GM23248 (cell line): ENCODE data around the gene GPBAR1. TPM values are rescaled to one million over a fixed set of nuclear protein-coding genes. Genes with fewer than 3 reads are reported as not detected.
A peak's percentile ranks its signal among the peaks of the same experiment; 100 is the strongest.
"Not testable (repeated sequence)": the region's sequence is repeated elsewhere in the genome, so short reads cannot be mapped to it uniquely, and the experiment has no call there.

Experiments
- DNase-seq: peaks from one replicate; pipeline ENCODE4 v3.0.0-alpha.2; 2015
- H2AFZ ChIP-seq: fragments of 200-600 bp; sonication (generic); 2 replicates; pipeline ENCODE4 v1.6.1; 2016; ENCODE audit warnings: antibody characterized with exemption
- H3F3A ChIP-seq: fragments of 200-600 bp; sonication (generic); 2 replicates; pipeline ENCODE4 v1.6.1; 2016; ENCODE audit warnings: mild to moderate bottlenecking, antibody characterized with exemption, mixed run types; ENCODE audit not compliant: insufficient read depth
- H3K27ac ChIP-seq: fragments of 200-600 bp; sonication (generic); 2 replicates; pipeline ENCODE4 v1.5.1; 2016; ENCODE audit warnings: mild to moderate bottlenecking
- H3K27me3 ChIP-seq: fragments of 200-600 bp; sonication (generic); replicated peaks from 2 replicates; pipeline ENCODE4 v1.6.1; 2016; ENCODE audit warnings: mild to moderate bottlenecking; ENCODE audit not compliant: insufficient read depth
- H3K36me3 ChIP-seq: fragments of 200-600 bp; sonication (generic); 2 replicates; pipeline ENCODE4 v1.6.1; 2016; ENCODE audit warnings: low read depth, mild to moderate bottlenecking
- H3K4me1 ChIP-seq: fragments of 200-600 bp; sonication (generic); 2 replicates; pipeline ENCODE4 v1.6.1; 2016; ENCODE audit warnings: mild to moderate bottlenecking; ENCODE audit not compliant: insufficient read depth
- H3K4me2 ChIP-seq: fragments of 200-600 bp; sonication (generic); one replicate; pipeline ENCODE4 v1.6.1; 2016; ENCODE audit warnings: mild to moderate bottlenecking; ENCODE audit not compliant: unreplicated experiment
- H3K4me3 ChIP-seq: fragments of 200-600 bp; sonication (generic); 2 replicates; pipeline ENCODE4 v1.5.1; 2016; ENCODE audit warnings: mild to moderate bottlenecking
- H3K79me2 ChIP-seq: fragments of 200-600 bp; sonication (generic); 2 replicates; pipeline ENCODE4 v1.6.1; 2016; ENCODE audit warnings: mild to moderate bottlenecking; ENCODE audit not compliant: insufficient read depth
- H3K9ac ChIP-seq: fragments of 200-600 bp; sonication (generic); 2 replicates; pipeline ENCODE4 v1.6.1; 2016; ENCODE audit warnings: mild to moderate bottlenecking
- H3K9me2 ChIP-seq: fragments of 200-600 bp; sonication (generic); 2 replicates; pipeline ENCODE4 v1.6.1; 2016; ENCODE audit warnings: mixed run types, mild to moderate bottlenecking, moderate library complexity; ENCODE audit not compliant: insufficient read depth
- H3K9me3 ChIP-seq: fragments of 200-600 bp; sonication (generic); one replicate; pipeline ENCODE4 v1.6.1; 2017; ENCODE audit warnings: low read depth
- H4K20me1 ChIP-seq: fragments of 200-600 bp; sonication (generic); 2 replicates; pipeline ENCODE4 v1.6.0; 2016; ENCODE audit not compliant: insufficient read depth
- EZH2 ChIP-seq: fragments of 200-600 bp; sonication (generic); IDR thresholded peaks from 2 replicates; pipeline ENCODE4 v1.6.1; 2018; ENCODE audit warnings: antibody characterized with exemption, mild to moderate bottlenecking; ENCODE audit not compliant: insufficient read depth, poor library complexity, severe bottlenecking
- EZH2phosphoT487 ChIP-seq: fragments of 200-600 bp; sonication (generic); IDR thresholded peaks from 2 replicates; pipeline ENCODE4 v1.6.1; 2018; ENCODE audit warnings: antibody characterized with exemption, moderate library complexity, mild to moderate bottlenecking, low read depth; ENCODE audit not compliant: insufficient read depth
- WGBS, 2 experiments: methylation state at CpG; one replicate each; pipeline ENCODE4 v1.1.6; 2015 to 2017; ENCODE audit warnings: low lambda C conversion rate in 2 of 2, low coverage in 1 of 2; ENCODE audit errors: missing lambda C conversion rate in 2 of 2; 5-methylcytosine and 5-hydroxymethylcytosine counted together
- in situ Hi-C: fragments of 300-500 bp; cut with MboI; formaldehyde crosslinking; loops from 2 replicates; pipeline ENCODE4 v1.15.0; 2020
- polyA plus RNA-seq: library from polyadenylated mRNA; unstranded; fragments of >200 nt; fragmentation: Nextera tagmentation; extraction: Ambion mirVana; gene quantifications from 2 replicates; pipeline ENCODE4 v1.2.1, GENCODE V29; 2016
- total RNA-seq: library from RNA; depleted of rRNA; stranded (reverse); fragments of >200 nt; shearing (Covaris generic); gene quantifications from 2 replicates; pipeline ENCODE4 v1.2.3, GENCODE V29; 2014

Gene GPBAR1
- total and polyA plus RNA-seq, 2 experiments from 2014 or later: not detected

DNA sequence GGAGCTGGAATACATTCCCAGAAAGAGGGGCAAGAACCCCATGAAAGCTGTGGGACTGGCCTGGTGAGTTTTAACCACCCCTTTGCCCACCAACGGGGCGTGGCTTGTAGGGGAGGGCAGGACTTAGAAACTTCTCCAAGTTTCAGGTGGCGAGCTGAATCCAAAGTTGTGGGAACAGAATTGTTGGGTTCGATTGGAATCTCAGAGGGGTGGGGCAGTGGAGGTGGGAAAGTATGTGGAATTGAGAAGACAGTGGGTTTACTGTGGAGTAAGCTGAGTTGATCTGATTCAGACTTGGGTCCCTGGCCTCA is 10.6 kb downstream of the GPBAR1 start:
- Histone ChIP-seq H3K9me2 (no peaks in the 10 kb centered on the region), H3K9ac (peak overlapping the region; percentile 80), H3K27me3 (no peaks in the 10 kb centered on the region), H2AFZ (0 out of 2 replicates have a peak overlapping the region, but pooled peaks have one; percentile 56), H3K27ac (peak overlapping the region; percentile 39), H3K79me2 (peaks cover 78% of the 10 kb centered on the region), H3K36me3 (peaks cover 10% of the 10 kb centered on the region; the same call in 1 of the 2 replicates), H3F3A (peaks cover 17% of the 10 kb centered on the region), H4K20me1 (no peaks in the 10 kb centered on the region), H3K4me2 (peak overlapping the region; percentile 89), H3K4me1 (peaks cover 20% of the 10 kb centered on the region), H3K9me3 (no peaks in the 10 kb centered on the region), H3K4me3 (peak overlapping the region; percentile 89)
- TF ChIP-seq EZH2phosphoT487: no peak
- TF ChIP-seq EZH2: no peak
- peak; percentile 32 for DNase-seq
- in situ Hi-C loops: no loop called here
- 18% methylated on average over 4 of the region's 4 CpGs for WGBS, 2 experiments

DNA sequence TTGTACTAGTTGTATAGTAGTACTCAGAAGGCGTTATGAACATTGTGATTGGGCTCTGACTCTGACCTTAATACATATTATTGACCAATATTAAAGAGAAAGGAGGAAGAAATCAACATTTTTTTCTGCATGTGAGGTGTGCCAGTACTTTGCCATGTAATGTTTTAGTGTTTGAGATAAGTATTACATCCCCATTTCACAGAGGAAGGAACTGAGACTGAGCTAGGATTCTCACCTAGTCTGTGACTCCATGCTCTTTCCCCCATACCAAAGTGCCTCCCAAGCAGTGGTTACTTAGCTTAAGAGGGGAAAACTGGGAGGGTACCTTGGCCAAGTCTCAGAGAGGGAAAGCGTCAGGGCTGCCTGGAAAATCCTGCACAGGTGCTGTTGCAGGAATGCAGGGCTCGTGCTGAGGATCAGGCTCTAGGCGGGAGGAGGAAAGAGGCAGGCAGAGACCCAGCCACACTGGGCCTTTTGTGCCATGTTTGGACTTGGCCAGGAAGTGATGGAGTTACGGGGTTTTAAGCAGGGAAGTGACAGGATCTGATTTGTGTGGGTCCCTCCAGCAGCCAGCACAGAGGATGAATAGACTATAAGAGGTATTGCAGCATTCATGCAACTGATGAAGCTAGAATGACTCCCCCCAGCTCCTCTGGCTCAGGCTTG is 11.2 kb downstream of the GPBAR1 start:
- Histone ChIP-seq H4K20me1 (no peaks in the 10 kb centered on the region), H3K9ac (peak overlapping the region; percentile 80), H3K27me3 (no peaks in the 10 kb centered on the region), H3K36me3 (peaks cover 10% of the 10 kb centered on the region; the same call in 1 of the 2 replicates), H3F3A (peaks cover 17% of the 10 kb centered on the region), H3K4me1 (peaks cover 20% of the 10 kb centered on the region), H3K27ac (peak overlapping the region; percentile 43; the same call in 1 of the 2 replicates), H3K4me3 (peak overlapping the region; percentile 89), H3K9me3 (no peaks in the 10 kb centered on the region), H3K9me2 (no peaks in the 10 kb centered on the region), H2AFZ (no peak overlapping the region), H3K4me2 (peak overlapping the region; percentile 89), H3K79me2 (peaks cover 78% of the 10 kb centered on the region)
- 25 to 27% methylated on average over 5 of the region's 5 CpGs for WGBS, 2 experiments
- in situ Hi-C loops: no loop called here
- peak; percentile 27 for DNase-seq
- TF ChIP-seq EZH2phosphoT487: no peak

DNA sequence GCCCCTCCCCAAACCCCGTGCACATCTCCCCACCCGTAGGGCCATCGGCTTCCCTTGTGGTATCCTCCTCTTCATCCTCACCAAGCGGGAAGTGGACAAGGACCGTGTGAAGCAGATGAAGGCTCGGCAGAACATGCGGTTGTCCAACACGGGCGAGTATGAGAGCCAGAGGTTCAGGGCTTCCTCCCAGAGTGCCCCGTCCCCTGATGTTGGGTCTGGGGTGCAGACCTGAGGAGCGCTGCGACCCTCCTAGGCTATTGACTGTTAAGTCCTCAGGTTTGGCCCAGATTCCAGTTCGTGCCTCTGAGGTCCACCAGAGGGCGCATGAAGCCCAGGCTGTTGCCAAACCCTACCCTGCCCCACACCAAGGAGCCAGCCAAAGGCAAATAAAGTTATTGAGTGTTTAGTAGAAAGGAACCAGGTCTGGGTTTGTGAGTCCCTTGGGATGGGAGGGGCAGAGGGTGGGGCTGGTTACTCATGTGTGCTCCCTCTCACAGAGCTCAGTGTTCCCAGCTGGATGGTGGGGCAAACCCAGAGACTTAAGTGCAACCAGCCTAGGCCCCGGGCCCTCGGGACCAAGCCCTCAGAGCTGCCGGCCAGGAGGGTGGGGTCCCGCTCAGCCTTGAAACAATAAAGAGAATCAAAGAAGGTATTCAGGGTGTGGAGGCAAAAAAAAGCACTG is 11.9 kb downstream of the GPBAR1 start:
- H4K20me1 ChIP-seq: no peaks in the 10 kb centered on the region
- H3K9ac ChIP-seq: peak overlapping the region; percentile 80
- no peaks in the 10 kb centered on the region for H3K27me3 ChIP-seq
- peaks cover 77% of the 10 kb centered on the region for H3K79me2 ChIP-seq
- H3K36me3 ChIP-seq: peaks cover 10% of the 10 kb centered on the region; the same call in 1 of the 2 replicates
- peak; percentile 96 for DNase-seq
- peaks cover 20% of the 10 kb centered on the region for H3K4me1 ChIP-seq
- peaks cover 17% of the 10 kb centered on the region for H3F3A ChIP-seq
- in situ Hi-C loops: no loop called here
- H3K4me3 ChIP-seq: no peak overlapping the region
- WGBS, 2 experiments: 8% methylated on average over 18 of the region's 18 CpGs
- TF ChIP-seq EZH2phosphoT487: no peak
- no peak for TF ChIP-seq EZH2
- no peaks in the 10 kb centered on the region for H3K9me2 ChIP-seq
- H2AFZ ChIP-seq: no peak overlapping the region
- peak overlapping the region; percentile 84 for H3K27ac ChIP-seq
- peak overlapping the region; percentile 62 for H3K4me2 ChIP-seq
- no peaks in the 10 kb centered on the region for H3K9me3 ChIP-seq

DNA sequence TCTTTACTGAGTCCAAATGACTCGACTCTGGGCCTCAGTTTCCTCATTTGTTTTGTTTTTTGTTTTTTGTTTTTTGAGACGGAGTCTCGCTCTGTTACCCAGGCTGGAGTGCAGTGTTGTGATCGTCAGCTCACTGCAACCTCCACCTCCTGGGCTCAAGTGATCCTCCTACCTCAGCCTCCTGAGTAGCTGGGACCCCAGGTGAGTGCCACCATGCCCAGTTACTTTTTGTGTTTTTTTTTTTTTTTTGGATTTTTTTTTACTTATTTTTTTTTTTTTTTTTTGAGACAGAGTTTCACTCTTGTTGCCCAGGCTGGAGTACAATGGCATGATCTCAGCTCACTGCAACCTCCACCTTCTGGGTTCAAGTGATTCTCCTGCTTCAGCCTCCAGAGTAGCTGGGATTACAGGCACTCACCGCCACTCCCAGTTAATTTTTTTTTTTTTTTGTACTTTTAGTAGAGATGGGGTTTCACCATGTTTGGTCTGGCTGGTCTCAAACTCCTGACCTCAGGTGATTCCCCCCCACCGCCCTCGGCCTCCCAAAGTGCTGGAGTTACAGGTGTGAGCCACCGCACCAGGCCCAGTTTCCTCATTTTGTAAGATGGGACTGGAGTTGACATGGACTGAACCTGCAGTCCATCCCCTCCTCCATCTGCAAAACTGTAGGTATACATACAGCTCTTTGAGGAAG is 12.5 kb downstream of the GPBAR1 start:
- H3K9me3 ChIP-seq, in situ Hi-C loops, H3K27me3 ChIP-seq, H3K4me3 ChIP-seq, H4K20me1 ChIP-seq, DNase-seq, H3K9me2 ChIP-seq, H2AFZ ChIP-seq: not testable (repeated sequence)
- Histone ChIP-seq H3F3A (peaks cover 17% of the 10 kb centered on the region), H3K9ac (peak overlapping the region; percentile 64), H3K36me3 (peaks cover 10% of the 10 kb centered on the region; the same call in 1 of the 2 replicates), H3K4me1 (peaks cover 20% of the 10 kb centered on the region), H3K79me2 (peaks cover 77% of the 10 kb centered on the region), H3K4me2 (peak overlapping the region; percentile 62), H3K27ac (peak overlapping the region; percentile 84)
- WGBS, 2 experiments: 60 to 62% methylated on average over 7 to 8 of the region's 8 CpGs
